Measurements from ENCODE around the gene CSNK1A1.
"Not testable (repeated sequence)": the region's sequence is repeated elsewhere in the genome, so short reads cannot be mapped to it uniquely, and the experiment has no call there.

CSNK1A1 gene

GRCh38 chr5:149564542-149565140 lies 13.4 kb upstream of the CSNK1A1 start:
- not testable (repeated sequence) for H3K4me1 ChIP-seq (ENCODE audit: control insufficient read depth, insufficient read depth, low read depth, low read length); H3K23ac ChIP-seq (ENCODE audit: low read length in 2 of 2); H2BK5ac ChIP-seq (ENCODE audit: low read depth, low read length, poor library complexity, severe bottlenecking); H3K4me2 ChIP-seq (ENCODE audit: low read length, poor library complexity, severe bottlenecking); H3K14ac ChIP-seq (ENCODE audit: low read length in 2 of 2); H2BK12ac ChIP-seq (ENCODE audit: low read length in 2 of 2); H4K8ac ChIP-seq (ENCODE audit: low read length); H2AFZ ChIP-seq (ENCODE audit: low read depth, low read length); H3K79me1 ChIP-seq (replicated peaks; ENCODE audit: low read length, poor library complexity, severe bottlenecking); H3K27ac ChIP-seq (ENCODE audit: low read length, poor library complexity, severe bottlenecking); H3K4me3 ChIP-seq (ENCODE audit: insufficient read depth in 1 of 2, low read depth in 1 of 2, low read length in 2 of 2); H3K18ac ChIP-seq (ENCODE audit: low read depth in 1 of 2, low read length in 2 of 2); H3K9me3 ChIP-seq (ENCODE audit: control insufficient read depth, low read length); H3K36me3 ChIP-seq (ENCODE audit: control insufficient read depth in 1 of 2, insufficient read depth in 2 of 2, low read depth in 1 of 2, low read length in 2 of 2); H2BK15ac ChIP-seq (ENCODE audit: low read depth, poor library complexity, severe bottlenecking); H3K27me3 ChIP-seq (ENCODE audit: control insufficient read depth in 1 of 2, insufficient read depth in 1 of 2, low read length in 2 of 2); H2BK120ac ChIP-seq (ENCODE audit: low read depth, low read length); H4K91ac ChIP-seq (ENCODE audit: low read length); H2AK5ac ChIP-seq (ENCODE audit: low read length, severe bottlenecking)
- H3K9ac ChIP-seq (ENCODE audit: low read length): peak overlapping the region; percentile 73
- H3K4ac ChIP-seq (ENCODE audit: low read depth in 1 of 2, low read length in 2 of 2): peak overlapping the region in 1 of 2 experiments; percentile 84
- WGBS: 63% methylated on average over 15 of the region's 15 CpGs
- DNase-seq: peak; percentile 87

DNA sequence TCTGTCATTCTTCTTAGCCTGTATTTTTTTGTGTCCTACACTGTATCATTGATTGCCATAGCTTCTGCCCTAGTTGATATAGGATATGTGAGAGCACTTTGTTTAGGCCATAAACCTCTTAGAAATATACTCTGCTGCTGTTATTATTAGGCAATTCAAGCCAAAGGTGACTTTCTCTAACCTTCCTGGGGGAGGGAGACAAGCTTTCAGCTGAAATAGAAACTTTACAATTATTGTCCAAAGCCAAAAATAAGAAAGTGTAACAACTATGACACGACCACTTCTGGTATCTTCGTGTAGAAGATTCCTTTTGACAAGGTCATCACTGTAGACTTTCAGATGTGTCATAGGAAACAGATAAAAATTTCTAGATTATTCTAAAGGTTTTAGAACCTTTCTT lies 12.2 kb upstream of the CSNK1A1 start:
- Histone ChIP-seq H3K18ac (ENCODE audit: low read depth in 1 of 2, low read length in 2 of 2) (peak overlapping the region in 1 of 2 experiments; percentile 91), H3K4ac (ENCODE audit: low read depth in 1 of 2, low read length in 2 of 2) (peak overlapping the region in 1 of 2 experiments; percentile 84), H2BK5ac (ENCODE audit: low read depth, low read length, poor library complexity, severe bottlenecking) (no peak overlapping the region), H3K14ac (ENCODE audit: low read length in 2 of 2) (no peak overlapping the region), H2AK5ac (ENCODE audit: low read length, severe bottlenecking) (no peak overlapping the region), H4K91ac (ENCODE audit: low read length) (no peak overlapping the region), H3K4me1 (ENCODE audit: control insufficient read depth, insufficient read depth, low read depth, low read length) (peaks cover 4% of the 10 kb centered on the region), H2BK12ac (ENCODE audit: low read length in 2 of 2) (peak overlapping the region in 1 of 2 experiments; percentile 96), H2BK120ac (ENCODE audit: low read depth, low read length) (no peak overlapping the region), H3K79me1 (replicated peaks; ENCODE audit: low read length, poor library complexity, severe bottlenecking) (no peaks in the 10 kb centered on the region), H3K36me3 (ENCODE audit: control insufficient read depth in 1 of 2, insufficient read depth in 2 of 2, low read depth in 1 of 2, low read length in 2 of 2) (no peaks in the 10 kb centered on the region), H4K8ac (ENCODE audit: low read length) (no peak overlapping the region), H2BK15ac (ENCODE audit: low read depth, poor library complexity, severe bottlenecking) (no peak overlapping the region), H3K4me3 (ENCODE audit: insufficient read depth in 1 of 2, low read depth in 1 of 2, low read length in 2 of 2) (no peak overlapping the region), H3K4me2 (ENCODE audit: low read length, poor library complexity, severe bottlenecking) (no peak overlapping the region), H3K9ac (ENCODE audit: low read length) (peak overlapping the region; percentile 73), H3K27me3 (ENCODE audit: control insufficient read depth in 1 of 2, insufficient read depth in 1 of 2, low read length in 2 of 2) (no peaks in the 10 kb centered on the region), H3K23ac (ENCODE audit: low read length in 2 of 2) (no peak overlapping the region), H2AFZ (ENCODE audit: low read depth, low read length) (no peak overlapping the region), H3K9me3 (ENCODE audit: control insufficient read depth, low read length) (no peaks in the 10 kb centered on the region), H3K27ac (ENCODE audit: low read length, poor library complexity, severe bottlenecking) (peak overlapping the region; percentile 95)
- peak; percentile 69 for DNase-seq
- WGBS: no CpG with 5 or more reads among the region's 2 CpGs

DNA sequence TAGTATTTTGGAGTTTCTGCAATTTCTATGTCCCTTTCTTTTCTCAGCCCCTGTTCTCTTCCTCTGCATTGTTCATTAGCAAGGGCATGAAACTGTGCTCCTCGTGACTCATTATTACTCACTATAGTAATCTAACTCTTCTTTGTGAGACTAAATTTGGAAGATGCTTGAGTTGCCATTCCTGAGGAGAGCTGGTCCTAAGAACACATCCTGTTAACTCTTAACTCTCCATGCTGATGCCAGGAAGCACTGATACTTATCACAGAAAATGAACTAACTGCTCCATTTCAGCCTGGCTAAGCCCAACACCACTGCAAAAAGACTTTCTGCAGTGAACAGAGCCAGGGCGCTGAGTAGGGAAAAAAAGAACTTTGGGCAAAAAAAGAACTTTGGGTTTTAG lies 10.6 kb upstream of the CSNK1A1 start:
- Histone ChIP-seq H2BK15ac (ENCODE audit: low read depth, poor library complexity, severe bottlenecking) (no peak overlapping the region), H3K4ac (ENCODE audit: low read depth in 1 of 2, low read length in 2 of 2) (peak overlapping the region in 1 of 2 experiments; percentile 47), H3K23ac (ENCODE audit: low read length in 2 of 2) (no peak overlapping the region), H4K91ac (ENCODE audit: low read length) (no peak overlapping the region), H4K8ac (ENCODE audit: low read length) (no peak overlapping the region), H3K18ac (ENCODE audit: low read depth in 1 of 2, low read length in 2 of 2) (peak overlapping the region; percentile 11 to 46), H2AFZ (ENCODE audit: low read depth, low read length) (no peak overlapping the region), H2AK5ac (ENCODE audit: low read length, severe bottlenecking) (no peak overlapping the region), H2BK5ac (ENCODE audit: low read depth, low read length, poor library complexity, severe bottlenecking) (peak overlapping the region; percentile 46), H3K27ac (ENCODE audit: low read length, poor library complexity, severe bottlenecking) (peak overlapping the region; percentile 95), H3K4me3 (ENCODE audit: insufficient read depth in 1 of 2, low read depth in 1 of 2, low read length in 2 of 2) (peak overlapping the region in 1 of 2 experiments; percentile 57), H3K27me3 (ENCODE audit: control insufficient read depth in 1 of 2, insufficient read depth in 1 of 2, low read length in 2 of 2) (no peaks in the 10 kb centered on the region), H2BK120ac (ENCODE audit: low read depth, low read length) (peak overlapping the region; percentile 54), H3K4me2 (ENCODE audit: low read length, poor library complexity, severe bottlenecking) (no peak overlapping the region), H3K14ac (ENCODE audit: low read length in 2 of 2) (no peak overlapping the region), H3K9me3 (ENCODE audit: control insufficient read depth, low read length) (no peaks in the 10 kb centered on the region), H3K36me3 (ENCODE audit: control insufficient read depth in 1 of 2, insufficient read depth in 2 of 2, low read depth in 1 of 2, low read length in 2 of 2) (no peaks in the 10 kb centered on the region), H2BK12ac (ENCODE audit: low read length in 2 of 2) (peak overlapping the region in 1 of 2 experiments; percentile 10), H3K4me1 (ENCODE audit: control insufficient read depth, insufficient read depth, low read depth, low read length) (peaks cover 4% of the 10 kb centered on the region), H3K79me1 (replicated peaks; ENCODE audit: low read length, poor library complexity, severe bottlenecking) (no peaks in the 10 kb centered on the region), H3K9ac (ENCODE audit: low read length) (peak overlapping the region; percentile 86)
- 10% methylated on average over 2 of the region's 2 CpGs for WGBS
- DNase-seq: peak; percentile 97

DNA sequence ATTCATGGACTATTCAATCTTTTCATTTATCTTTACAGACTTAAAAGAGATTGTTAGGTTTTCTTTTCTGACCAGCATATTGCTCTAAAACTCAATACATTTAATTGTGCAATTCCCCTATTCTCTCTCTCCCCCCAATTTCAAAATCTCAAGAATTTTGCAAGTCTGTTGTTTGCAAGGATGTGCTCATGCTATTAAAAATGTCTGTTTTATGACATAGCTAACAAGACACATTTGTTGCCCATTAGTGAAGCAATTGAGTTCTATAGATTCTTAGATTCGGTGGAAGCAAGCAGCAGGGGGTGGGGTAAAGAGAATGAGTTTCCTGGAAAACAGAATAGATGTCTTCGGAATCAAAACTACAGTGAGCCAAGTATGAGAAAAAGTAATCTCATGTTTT lies 8.5 kb upstream of the CSNK1A1 start:
- Histone ChIP-seq H3K27me3 (ENCODE audit: control insufficient read depth in 1 of 2, insufficient read depth in 1 of 2, low read length in 2 of 2) (no peaks in the 10 kb centered on the region), H3K14ac (ENCODE audit: low read length in 2 of 2) (no peak overlapping the region), H3K27ac (ENCODE audit: low read length, poor library complexity, severe bottlenecking) (no peak overlapping the region), H2BK15ac (ENCODE audit: low read depth, poor library complexity, severe bottlenecking) (no peak overlapping the region), H2AFZ (ENCODE audit: low read depth, low read length) (no peak overlapping the region), H3K36me3 (ENCODE audit: control insufficient read depth in 1 of 2, insufficient read depth in 2 of 2, low read depth in 1 of 2, low read length in 2 of 2) (no peaks in the 10 kb centered on the region), H3K4me2 (ENCODE audit: low read length, poor library complexity, severe bottlenecking) (no peak overlapping the region), H3K4ac (ENCODE audit: low read depth in 1 of 2, low read length in 2 of 2) (no peak overlapping the region), H3K9ac (ENCODE audit: low read length) (peak overlapping the region; percentile 86), H2BK5ac (ENCODE audit: low read depth, low read length, poor library complexity, severe bottlenecking) (no peak overlapping the region), H3K9me3 (ENCODE audit: control insufficient read depth, low read length) (no peaks in the 10 kb centered on the region), H4K91ac (ENCODE audit: low read length) (no peak overlapping the region), H3K4me3 (ENCODE audit: insufficient read depth in 1 of 2, low read depth in 1 of 2, low read length in 2 of 2) (no peak overlapping the region), H3K23ac (ENCODE audit: low read length in 2 of 2) (no peak overlapping the region), H4K8ac (ENCODE audit: low read length) (no peak overlapping the region), H3K4me1 (ENCODE audit: control insufficient read depth, insufficient read depth, low read depth, low read length) (peaks cover 4% of the 10 kb centered on the region), H3K79me1 (replicated peaks; ENCODE audit: low read length, poor library complexity, severe bottlenecking) (no peaks in the 10 kb centered on the region), H2BK12ac (ENCODE audit: low read length in 2 of 2) (no peak overlapping the region), H2AK5ac (ENCODE audit: low read length, severe bottlenecking) (no peak overlapping the region), H2BK120ac (ENCODE audit: low read depth, low read length) (no peak overlapping the region), H3K18ac (ENCODE audit: low read depth in 1 of 2, low read length in 2 of 2) (no peak overlapping the region)
- DNase-seq: peak; percentile 60
- WGBS: 61% methylated on average over 2 of the region's 2 CpGs
